Skeletal muscle tissue (tissue), 4 donors: Measurements from ENCODE around the gene CHRDL1. TPM values are rescaled to one million over a fixed set of nuclear protein-coding genes. Genes with fewer than 3 reads are reported as not detected.

Experiments
- H3K27ac ChIP-seq: one replicate; pipeline ENCODE4 v1.7.0; 2013; ENCODE audit warnings: mild to moderate bottlenecking, low read depth, low read length, inconsistent platforms
- H3K27me3 ChIP-seq, 3 donors: one replicate each; pipeline ENCODE4 v1.7.0; 2013; ENCODE audit warnings: low read length in 3 of 3; ENCODE audit not compliant: control insufficient read depth in 3 of 3, insufficient read depth in 3 of 3
- H3K36me3 ChIP-seq, 3 donors: one replicate each; pipeline ENCODE4 v1.7.0; 2013; ENCODE audit warnings: low read length in 3 of 3; ENCODE audit not compliant: control insufficient read depth in 3 of 3, insufficient read depth in 3 of 3
- H3K4me1 ChIP-seq, 3 donors: one replicate each; pipeline ENCODE4 v1.7.0; 2013; ENCODE audit warnings: low read length in 3 of 3, mild to moderate bottlenecking in 3 of 3; ENCODE audit not compliant: control insufficient read depth in 3 of 3, insufficient read depth in 3 of 3
- H3K4me3 ChIP-seq, 3 donors: one replicate each; pipeline ENCODE4 v1.7.0; 2013; ENCODE audit warnings: low read length in 3 of 3
- H3K9ac ChIP-seq, 3 donors: one replicate each; pipeline ENCODE4 v1.7.0; 2013; ENCODE audit warnings: low read length in 3 of 3, mild to moderate bottlenecking in 3 of 3, moderate library complexity in 2 of 3, low read depth in 1 of 3
- H3K9me3 ChIP-seq, 3 donors: one replicate each; pipeline ENCODE4 v1.7.0; 2013; ENCODE audit warnings: low read length in 3 of 3; ENCODE audit not compliant: control insufficient read depth in 3 of 3
- total RNA-seq: library from RNA; depleted of rRNA; stranded (reverse); fragments of >200 nt; gene quantifications from one replicate; pipeline ENCODE4 v1.2.3, GENCODE V29; 2014
- donor health status: Osteomylitis.

The CHRDL1 gene
- total RNA-seq, 1 donor from 2014 or later: 12.5 TPM

DNA sequence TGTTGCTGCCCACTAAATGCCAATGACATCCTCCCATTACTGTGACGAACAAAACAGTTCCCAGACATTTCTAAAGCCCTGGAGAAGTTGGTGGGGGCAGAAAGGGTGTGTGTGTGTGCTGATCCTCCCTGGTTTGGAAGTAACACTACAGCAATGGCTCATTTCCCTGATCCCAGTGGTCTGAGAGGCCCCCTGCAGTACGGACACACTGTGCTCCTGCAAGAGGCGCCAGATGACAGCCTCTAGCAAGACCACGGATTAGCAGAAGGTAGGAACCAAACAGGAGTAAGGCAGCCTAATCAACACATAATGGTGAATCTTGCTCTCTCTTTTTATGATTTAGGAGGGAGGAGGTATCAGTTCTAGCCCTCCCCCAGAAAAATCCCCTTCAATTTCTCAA is 49.6 kb downstream of the CHRDL1 start:
- Histone ChIP-seq H3K27ac (no peak overlapping the region), H3K9me3 (no peaks in the 10 kb centered on the region), H3K4me3 (no peak overlapping the region), H3K9ac (no peak overlapping the region), H3K4me1 (no peaks in the 10 kb centered on the region), H3K27me3 (peaks cover 0 to 4% (median 0%) of the 10 kb centered on the region in 3 donors), H3K36me3 (no peaks in the 10 kb centered on the region)

DNA sequence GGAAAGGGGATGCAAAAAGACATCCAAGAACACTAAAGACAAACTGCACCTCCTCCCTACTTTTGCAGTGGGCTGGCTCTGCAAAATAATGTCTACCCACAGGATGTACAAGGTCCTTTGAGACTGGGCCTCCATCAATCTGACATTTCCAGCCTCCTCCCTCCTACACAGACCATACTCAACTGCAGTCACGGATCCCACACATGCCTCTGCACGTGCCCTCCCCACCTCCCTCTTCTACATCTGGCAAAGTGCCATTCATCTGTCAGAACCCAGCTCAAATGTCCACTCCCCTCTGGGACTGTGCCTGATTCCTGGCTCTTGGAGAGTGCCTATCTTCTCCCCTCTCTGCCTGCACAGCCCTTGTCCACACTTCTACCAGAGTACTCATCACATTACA is 50.3 kb downstream of the CHRDL1 start:
- Histone ChIP-seq H3K4me3 (no peak overlapping the region), H3K9ac (no peak overlapping the region), H3K27ac (no peak overlapping the region), H3K9me3 (peaks cover 0 to 2% (median 0%) of the 10 kb centered on the region in 3 donors), H3K36me3 (no peaks in the 10 kb centered on the region), H3K27me3 (peaks cover 0 to 4% (median 0%) of the 10 kb centered on the region in 3 donors), H3K4me1 (no peaks in the 10 kb centered on the region)

DNA sequence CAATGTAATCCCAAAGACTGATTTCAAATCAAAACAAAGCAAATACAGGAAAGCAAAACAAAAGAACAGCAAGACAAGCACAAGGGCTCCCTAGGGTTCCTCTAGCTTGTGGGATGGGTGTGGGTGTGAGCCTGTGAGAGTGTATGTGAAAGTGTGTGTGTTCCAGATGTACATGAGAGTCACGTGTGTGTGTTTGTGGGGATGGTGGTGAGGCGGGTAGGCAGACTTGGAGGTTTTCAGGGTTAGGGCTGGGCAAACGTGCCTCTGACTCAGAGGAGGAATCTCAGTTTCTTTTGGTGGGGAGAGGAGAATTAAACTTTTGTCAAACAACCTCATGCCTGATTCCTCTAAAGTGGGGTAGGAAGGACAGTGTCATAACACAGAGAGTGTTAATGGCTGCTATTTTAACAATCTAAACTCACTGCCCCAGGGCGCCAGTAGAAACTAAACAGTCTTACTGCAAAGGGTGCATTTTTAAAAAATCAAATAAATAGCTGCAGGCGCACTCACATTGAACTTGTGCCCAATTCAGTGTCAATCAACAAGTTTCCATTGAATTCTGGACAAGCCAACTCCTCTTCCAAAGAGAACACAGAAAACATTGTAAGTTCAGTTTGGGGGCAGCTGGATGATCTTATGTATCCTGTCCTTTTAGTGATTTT is 51.8 kb downstream of the CHRDL1 start:
- H3K9ac ChIP-seq: no peak overlapping the region
- H3K27me3 ChIP-seq: peaks cover 0 to 4% (median 0%) of the 10 kb centered on the region in 3 donors
- H3K36me3 ChIP-seq: no peaks in the 10 kb centered on the region
- peaks cover 0 to 2% (median 0%) of the 10 kb centered on the region in 3 donors for H3K9me3 ChIP-seq
- no peak overlapping the region for H3K4me3 ChIP-seq
- H3K27ac ChIP-seq: no peak overlapping the region
- no peaks in the 10 kb centered on the region for H3K4me1 ChIP-seq

DNA sequence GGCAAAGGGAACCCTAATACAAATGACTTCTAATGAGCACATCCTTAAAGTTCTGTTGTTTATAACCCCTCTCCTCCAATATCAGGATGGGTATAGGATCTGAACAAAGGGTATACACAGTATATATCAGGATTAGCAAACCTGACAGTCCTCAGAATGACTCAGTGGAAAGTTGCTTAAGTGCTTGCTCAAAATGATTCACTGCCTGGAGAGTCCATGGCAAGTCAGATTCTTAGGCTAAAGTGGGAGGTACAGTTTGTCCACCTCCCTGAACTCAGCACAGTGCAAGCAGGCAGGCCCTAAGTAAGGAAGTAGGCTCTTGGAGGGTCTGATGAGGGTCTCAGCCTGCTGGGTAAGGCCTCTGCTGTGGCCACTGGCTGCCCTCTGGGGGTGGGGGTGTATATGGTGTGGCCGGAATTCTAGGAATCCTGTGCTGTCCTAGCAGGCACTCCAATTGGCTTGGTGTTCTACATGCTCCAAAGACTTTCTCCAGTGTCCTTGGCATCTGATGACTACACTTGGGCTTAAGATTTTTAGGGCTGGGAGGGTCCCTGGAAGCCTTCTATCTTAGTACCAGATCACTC is 54.3 kb downstream of the CHRDL1 start:
- Histone ChIP-seq H3K27me3 (peaks cover 0 to under 1% (median 0%) of the 10 kb centered on the region in 3 donors), H3K9ac (no peak overlapping the region), H3K4me3 (no peak overlapping the region), H3K9me3 (peaks cover 0 to 2% (median 0%) of the 10 kb centered on the region in 3 donors), H3K27ac (no peak overlapping the region), H3K36me3 (no peaks in the 10 kb centered on the region), H3K4me1 (no peaks in the 10 kb centered on the region)

DNA sequence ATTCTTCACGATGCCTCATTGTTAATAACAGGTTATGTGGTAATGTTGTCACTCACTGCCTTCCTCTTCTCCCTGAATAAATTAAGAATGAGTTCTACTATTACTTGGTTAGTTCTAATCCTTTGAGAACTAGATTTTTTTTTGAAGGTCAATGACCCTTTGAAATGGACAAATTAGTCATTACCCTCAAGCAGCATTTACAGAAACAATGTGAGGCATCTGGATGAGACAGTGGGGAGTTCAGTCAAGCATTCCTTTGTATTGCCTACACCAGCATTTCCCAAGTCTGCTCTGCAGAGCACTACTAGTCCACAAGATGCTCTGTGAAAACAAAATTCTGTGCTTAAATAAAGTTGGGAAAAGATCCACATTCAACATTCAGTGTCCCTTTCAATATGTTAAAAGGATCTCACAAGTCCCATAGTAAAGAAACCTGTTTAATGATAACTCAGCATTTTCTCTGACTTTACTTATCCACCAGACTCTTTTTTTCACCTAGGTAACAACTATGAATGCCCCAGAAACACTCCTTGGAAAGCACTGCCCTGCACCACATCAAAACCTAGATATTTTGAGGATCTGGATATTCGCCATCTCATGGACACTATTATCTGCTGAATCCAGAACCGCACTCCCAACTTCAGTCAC is 60.6 kb downstream of the CHRDL1 start:
- Histone ChIP-seq H3K9ac (no peak overlapping the region), H3K4me1 (peaks cover 0 to 2% (median 0%) of the 10 kb centered on the region in 3 donors)

DNA sequence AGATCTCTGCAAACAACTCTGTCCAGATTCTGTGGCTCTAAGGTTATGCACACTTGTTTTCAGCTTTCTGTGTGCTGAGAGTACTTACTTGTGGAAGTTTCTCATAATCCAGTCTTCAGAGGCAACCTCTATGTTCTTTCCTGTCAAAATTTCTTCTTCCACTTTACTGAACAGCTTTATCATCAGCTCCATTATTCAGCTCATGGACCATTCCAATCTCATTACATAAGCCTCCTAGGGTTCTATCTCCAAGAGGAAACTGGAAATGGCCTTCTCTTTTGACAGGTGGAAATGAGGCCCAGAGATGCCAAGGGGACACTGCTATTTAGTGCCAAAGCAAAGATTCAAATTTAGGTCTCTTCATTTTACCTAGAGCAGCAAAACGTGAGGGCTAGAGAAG is 61.3 kb downstream of the CHRDL1 start:
- no peak overlapping the region for H3K9ac ChIP-seq
- no peak overlapping the region for H3K27ac ChIP-seq
- H3K9me3 ChIP-seq: no peaks in the 10 kb centered on the region
- H3K4me1 ChIP-seq: peaks cover 0 to 2% (median 0%) of the 10 kb centered on the region in 3 donors
- H3K36me3 ChIP-seq: no peaks in the 10 kb centered on the region
- H3K4me3 ChIP-seq: no peak overlapping the region
- H3K27me3 ChIP-seq: peaks cover 0 to 8% (median 0%) of the 10 kb centered on the region in 3 donors

More for the DNA sequence above, 60.6 kb downstream of the CHRDL1 start:
- Histone ChIP-seq H3K36me3 (no peaks in the 10 kb centered on the region), H3K4me3 (no peak overlapping the region), H3K9me3 (no peaks in the 10 kb centered on the region), H3K27me3 (peaks cover 0 to 8% (median 0%) of the 10 kb centered on the region in 3 donors), H3K27ac (no peak overlapping the region)

DNA sequence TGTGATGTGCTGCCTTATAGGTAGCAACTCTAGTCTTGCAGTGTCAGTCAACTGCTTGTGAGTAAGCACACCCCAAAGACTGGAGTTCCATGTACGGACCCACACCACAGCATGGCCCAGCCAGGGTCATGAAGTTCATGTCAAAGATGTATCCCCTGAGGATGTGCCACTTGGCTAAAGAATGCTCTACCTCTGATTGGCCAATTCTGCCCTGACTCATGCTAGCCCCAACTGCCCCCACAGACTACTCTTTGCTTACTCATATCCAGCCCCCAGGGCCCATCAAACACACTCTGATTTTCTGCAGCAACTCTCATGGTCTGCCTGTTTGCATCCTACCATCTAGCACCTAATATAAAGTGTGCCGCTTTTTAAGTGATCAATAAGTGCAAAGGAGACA is 62.5 kb downstream of the CHRDL1 start:
- Histone ChIP-seq H3K36me3 (no peaks in the 10 kb centered on the region), H3K27me3 (peaks cover 0 to 8% (median 0%) of the 10 kb centered on the region in 3 donors), H3K9ac (no peak overlapping the region), H3K4me1 (peaks cover 0 to 2% (median 0%) of the 10 kb centered on the region in 3 donors), H3K27ac (no peak overlapping the region), H3K9me3 (no peaks in the 10 kb centered on the region), H3K4me3 (no peak overlapping the region)

DNA sequence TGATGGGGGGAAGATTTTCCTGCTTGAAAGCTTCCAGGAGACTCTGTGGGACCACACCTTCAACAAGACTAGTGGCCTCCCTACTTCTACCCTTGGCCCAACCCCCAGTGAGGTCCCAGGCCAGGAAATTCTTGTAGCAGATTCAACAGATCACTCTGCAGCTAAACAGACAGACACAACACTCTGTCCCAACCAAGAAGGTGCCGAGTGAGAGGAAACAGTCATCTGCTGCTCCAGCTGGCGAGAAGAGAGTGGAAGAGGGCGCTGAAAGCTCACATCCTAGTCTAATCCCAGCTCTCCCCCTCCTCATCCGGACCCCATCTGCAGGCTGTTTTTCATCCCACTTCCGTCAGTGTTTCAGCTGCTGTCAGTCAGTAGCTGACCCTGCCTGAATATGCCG is 63.4 kb downstream of the CHRDL1 start:
- Histone ChIP-seq H3K36me3 (no peaks in the 10 kb centered on the region), H3K9ac (no peak overlapping the region), H3K27ac (no peak overlapping the region), H3K4me1 (peaks cover 0 to 2% (median 0%) of the 10 kb centered on the region in 3 donors), H3K9me3 (no peaks in the 10 kb centered on the region), H3K4me3 (no peak overlapping the region), H3K27me3 (peaks cover 0 to 8% (median 0%) of the 10 kb centered on the region in 3 donors)

DNA sequence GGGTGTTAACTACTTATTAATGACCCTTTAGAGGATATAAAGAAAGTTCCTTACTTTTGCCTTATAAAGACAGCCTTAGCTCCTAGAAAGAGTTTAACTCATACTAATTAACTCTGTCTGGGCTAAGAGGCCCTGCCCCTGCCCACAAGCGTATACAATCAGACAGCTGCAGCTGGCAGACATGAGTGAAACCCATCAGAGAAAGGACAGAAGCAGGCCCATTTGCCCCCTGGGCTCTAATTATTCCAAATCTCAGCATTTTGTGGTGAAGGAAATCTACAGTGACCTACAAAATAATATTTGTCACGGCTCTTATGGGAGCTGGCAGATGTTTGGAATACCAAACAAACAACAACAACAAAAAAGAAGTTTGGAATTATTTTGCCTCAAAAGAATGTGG is 71.8 kb downstream of the CHRDL1 start:
- no peaks in the 10 kb centered on the region for H3K9me3 ChIP-seq
- H3K27me3 ChIP-seq: peaks cover 0 to 3% (median 0%) of the 10 kb centered on the region in 3 donors
- no peak overlapping the region for H3K27ac ChIP-seq
- no peak overlapping the region for H3K4me3 ChIP-seq
- H3K4me1 ChIP-seq: no peaks in the 10 kb centered on the region
- H3K36me3 ChIP-seq: no peaks in the 10 kb centered on the region
- no peak overlapping the region for H3K9ac ChIP-seq

DNA sequence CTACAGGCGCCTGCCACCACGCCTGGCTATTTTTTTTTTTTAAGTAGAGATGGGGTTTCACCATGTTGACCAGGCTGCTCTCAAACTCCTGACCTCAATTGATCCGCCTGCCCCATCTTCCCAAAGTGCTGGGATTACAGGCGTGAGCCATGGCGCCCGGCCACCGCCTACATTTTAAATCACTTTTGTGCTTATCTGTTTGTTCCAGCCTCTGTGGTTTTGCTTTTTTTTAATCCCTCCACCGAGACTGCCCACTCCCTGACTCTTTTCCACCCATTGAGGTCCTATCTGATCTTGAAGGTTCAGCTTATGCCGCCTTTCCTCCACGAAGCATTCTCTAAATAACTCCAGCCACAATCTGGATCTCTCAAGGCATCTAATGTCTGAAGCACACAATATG is 73.5 kb downstream of the CHRDL1 start:
- H3K27me3 ChIP-seq: peaks cover 0 to 3% (median 0%) of the 10 kb centered on the region in 3 donors
- no peaks in the 10 kb centered on the region for H3K36me3 ChIP-seq
- H3K9me3 ChIP-seq: no peaks in the 10 kb centered on the region
- H3K9ac ChIP-seq: no peak overlapping the region
- H3K4me3 ChIP-seq: no peak overlapping the region
- no peak overlapping the region for H3K27ac ChIP-seq
- no peaks in the 10 kb centered on the region for H3K4me1 ChIP-seq
